ENCODE data around the gene GLIS1. TPM values are rescaled to one million over a fixed set of nuclear protein-coding genes. Genes with fewer than 3 reads are reported as not detected.

The GLIS1 gene
- total and polyA plus RNA-seq, 2 experiments from 2014 or later: 0.26 to 0.31 TPM

DNA sequence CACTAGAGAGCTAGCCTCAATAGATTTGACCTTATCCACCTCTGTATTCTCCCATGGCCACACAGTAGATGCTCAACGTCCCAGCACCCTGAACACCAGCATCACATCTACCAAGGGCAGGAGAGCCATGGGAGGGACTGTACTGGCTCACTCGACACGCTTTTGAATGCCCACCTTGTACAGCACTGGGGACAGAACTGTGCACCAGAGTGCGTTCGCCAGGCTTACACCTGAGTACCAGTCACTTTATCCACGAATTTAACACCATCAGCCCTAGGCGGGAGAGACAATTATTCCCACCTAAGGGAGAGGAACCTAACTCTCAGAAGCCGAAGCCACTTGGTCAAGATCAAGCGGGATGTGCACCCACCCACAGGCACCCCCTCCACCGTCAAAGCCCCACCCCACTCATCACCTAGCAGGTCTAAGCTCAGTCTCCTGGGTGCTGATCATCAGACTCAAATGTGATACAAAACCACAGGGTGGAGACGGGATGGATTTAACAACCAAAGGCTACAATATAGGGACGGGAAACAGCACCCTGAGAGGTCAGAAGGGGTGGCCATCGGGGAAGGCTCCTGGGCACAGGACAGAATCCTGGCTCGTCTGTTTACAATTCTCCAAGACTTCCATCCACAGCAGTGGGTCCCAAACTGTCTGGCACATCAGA is 110.5 kb downstream of the GLIS1 start:
- no peak overlapping the region for H3K27ac Mint-ChIP-seq
- no peak overlapping the region for H3K4me3 ChIP-seq

More for the DNA sequence above, 110.5 kb downstream of the GLIS1 start:
- no peak overlapping the region for H3K4me3 Mint-ChIP-seq
- H3K36me3 Mint-ChIP-seq (ENCODE audit: low read depth): no peaks in the 10 kb centered on the region
- Histone ChIP-seq H3K27me3 (ENCODE audit: insufficient read depth) (no peaks in the 10 kb centered on the region), H3K27ac (ENCODE audit: low read depth) (no peak overlapping the region), H3K9me2 (ENCODE audit: insufficient read depth) (no peaks in the 10 kb centered on the region), H3K79me2 (replicated peaks; ENCODE audit: insufficient read depth) (no peaks in the 10 kb centered on the region), H2AFZ (no peak overlapping the region), H3K36me3 (ENCODE audit: insufficient read depth) (no peaks in the 10 kb centered on the region), H3K4me2 (no peak overlapping the region), H4K20me1 (replicated peaks; ENCODE audit: insufficient read depth) (no peaks in the 10 kb centered on the region), H3F3A (replicated peaks; ENCODE audit: low read depth) (no peaks in the 10 kb centered on the region), H3K4me1 (ENCODE audit: insufficient read depth) (no peaks in the 10 kb centered on the region)
- H3K27me3 Mint-ChIP-seq (ENCODE audit: insufficient read depth, low read depth, poor library complexity): peaks cover 4% of the 10 kb centered on the region
- peaks cover 6% of the 10 kb centered on the region; the same call in 1 of the 3 replicates for H3K4me1 Mint-ChIP-seq
- ATAC-seq (no peak), DNase-seq (ENCODE audit: low spot score) (no peak)
- TF ChIP-seq EZH2 (IDR thresholded peaks at IDR 0.05; ENCODE audit: low read depth, unreplicated experiment) (no peak), EZH2phosphoT487 (IDR thresholded peaks at IDR 0.05; ENCODE audit: unreplicated experiment) (no peak), CTCF (conservative IDR thresholded peaks at IDR 0.05; ENCODE audit: low read depth in 2 of 2) (no peak), STAT1 (IDR thresholded peaks at IDR 0.05; ENCODE audit: unreplicated experiment) (no peak), POLR2AphosphoS5 (IDR thresholded peaks at IDR 0.05; ENCODE audit: low read depth) (no peak), CREB1 (CRISPR knock-in tag; IDR thresholded peaks at IDR 0.05; ENCODE audit: low read depth) (no peak), ZNF331 (CRISPR knock-in tag; IDR thresholded peaks at IDR 0.05; ENCODE audit: low read depth) (no peak), ZNF462 (CRISPR knock-in tag; IDR thresholded peaks at IDR 0.05) (no peak), JUNB (IDR thresholded peaks at IDR 0.05; ENCODE audit: unreplicated experiment) (no peak)
- TF ChIP-seq, protein P1, sequence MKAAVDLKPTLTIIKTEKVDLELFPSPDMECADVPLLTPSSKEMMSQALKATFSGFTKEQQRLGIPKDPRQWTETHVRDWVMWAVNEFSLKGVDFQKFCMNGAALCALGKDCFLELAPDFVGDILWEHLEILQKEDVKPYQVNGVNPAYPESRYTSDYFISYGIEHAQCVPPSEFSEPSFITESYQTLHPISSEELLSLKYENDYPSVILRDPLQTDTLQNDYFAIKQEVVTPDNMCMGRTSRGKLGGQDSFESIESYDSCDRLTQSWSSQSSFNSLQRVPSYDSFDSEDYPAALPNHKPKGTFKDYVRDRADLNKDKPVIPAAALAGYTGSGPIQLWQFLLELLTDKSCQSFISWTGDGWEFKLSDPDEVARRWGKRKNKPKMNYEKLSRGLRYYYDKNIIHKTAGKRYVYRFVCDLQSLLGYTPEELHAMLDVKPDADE (IDR thresholded peaks at IDR 0.05): no peak
- H3K9me3 Mint-ChIP-seq: no peaks in the 10 kb centered on the region

Measured in GM23338 (cell line).